Neural crest cell (in vitro differentiated cells): Measurements from ENCODE around the gene NUAK1. TPM values are rescaled to one million over a fixed set of nuclear protein-coding genes. Genes with fewer than 3 reads are reported as not detected.

Source experiments
- DNase-seq: peaks from one replicate; pipeline ENCODE4 v3.0.0; 2021; ENCODE audit warnings: low read depth, mixed read lengths, low spot score
- H3K27ac Mint-ChIP-seq: one replicate; pipeline ENCODE4 v1.8.0; 2021; ENCODE audit warnings: mild to moderate bottlenecking, mixed read lengths; ENCODE audit not compliant: unreplicated experiment
- H3K27me3 Mint-ChIP-seq: 2 replicates; pipeline ENCODE4 v1.8.0; 2021; ENCODE audit warnings: low read depth, mild to moderate bottlenecking, mixed read lengths
- H3K36me3 Mint-ChIP-seq: 2 replicates; pipeline ENCODE4 v1.8.0; 2021; ENCODE audit warnings: low read depth, mild to moderate bottlenecking, mixed read lengths
- H3K4me1 Mint-ChIP-seq: 2 replicates; pipeline ENCODE4 v1.8.0; 2021; ENCODE audit warnings: mixed read lengths
- H3K4me3 Mint-ChIP-seq: one replicate; pipeline ENCODE4 v1.8.0; 2021; ENCODE audit warnings: mild to moderate bottlenecking, mixed read lengths
- H3K9me3 Mint-ChIP-seq: 2 replicates; pipeline ENCODE4 v1.8.0; 2021; ENCODE audit warnings: mixed read lengths
- total RNA-seq: library from RNA; stranded (reverse); gene quantifications from 2 replicates; pipeline ENCODE4 v1.2.1, GENCODE V29; 2021
- TF ChIP-seq, protein P1 (sequence below): fragments of 200-600 bp; sonication (generic); conservative IDR thresholded peaks from 2 replicates; pipeline ENCODE4 v1.5.0; 2021; ENCODE audit warnings: antibody characterized with exemption, mild to moderate bottlenecking

Gene NUAK1
- total RNA-seq, 1 donor from 2014 or later, result 35.6 TPM

DNA sequence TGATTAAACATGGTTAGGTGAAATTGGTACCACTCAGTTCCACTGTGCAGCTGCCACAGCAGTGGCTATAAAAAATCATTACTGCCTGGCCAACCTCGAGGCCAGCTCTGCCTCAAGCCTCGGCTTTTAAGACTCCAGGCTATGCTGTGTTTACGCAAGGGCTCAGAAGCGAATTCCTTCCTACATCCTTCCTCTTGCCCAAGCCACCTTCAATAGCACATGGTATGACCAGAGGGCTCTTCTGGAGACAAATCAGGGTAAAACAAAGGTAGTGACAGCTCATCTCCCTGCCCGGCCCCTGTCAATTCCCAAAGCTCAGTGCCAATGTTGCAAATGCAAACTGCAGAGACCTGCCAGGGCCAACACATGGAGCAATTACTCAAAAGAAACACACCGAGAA, 31.9 kb downstream of the NUAK1 start:
- Mint-ChIP-seq H3K4me1 (peaks cover 66% of the 10 kb centered on the region), H3K27me3 (peaks cover 19% of the 10 kb centered on the region), H3K4me3 (peak overlapping the region; percentile 9), H3K36me3 (peaks cover 17% of the 10 kb centered on the region), H3K9me3 (no peaks in the 10 kb centered on the region), H3K27ac (no peak overlapping the region)
- TF ChIP-seq, protein P1, sequence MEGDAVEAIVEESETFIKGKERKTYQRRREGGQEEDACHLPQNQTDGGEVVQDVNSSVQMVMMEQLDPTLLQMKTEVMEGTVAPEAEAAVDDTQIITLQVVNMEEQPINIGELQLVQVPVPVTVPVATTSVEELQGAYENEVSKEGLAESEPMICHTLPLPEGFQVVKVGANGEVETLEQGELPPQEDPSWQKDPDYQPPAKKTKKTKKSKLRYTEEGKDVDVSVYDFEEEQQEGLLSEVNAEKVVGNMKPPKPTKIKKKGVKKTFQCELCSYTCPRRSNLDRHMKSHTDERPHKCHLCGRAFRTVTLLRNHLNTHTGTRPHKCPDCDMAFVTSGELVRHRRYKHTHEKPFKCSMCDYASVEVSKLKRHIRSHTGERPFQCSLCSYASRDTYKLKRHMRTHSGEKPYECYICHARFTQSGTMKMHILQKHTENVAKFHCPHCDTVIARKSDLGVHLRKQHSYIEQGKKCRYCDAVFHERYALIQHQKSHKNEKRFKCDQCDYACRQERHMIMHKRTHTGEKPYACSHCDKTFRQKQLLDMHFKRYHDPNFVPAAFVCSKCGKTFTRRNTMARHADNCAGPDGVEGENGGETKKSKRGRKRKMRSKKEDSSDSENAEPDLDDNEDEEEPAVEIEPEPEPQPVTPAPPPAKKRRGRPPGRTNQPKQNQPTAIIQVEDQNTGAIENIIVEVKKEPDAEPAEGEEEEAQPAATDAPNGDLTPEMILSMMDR, result no peak
- no peak for DNase-seq

- TF ChIP-seq, protein P1, result no peak
- H3K27ac Mint-ChIP-seq, result no peak overlapping the region
- no peak overlapping the region for H3K4me3 Mint-ChIP-seq
- no peak for DNase-seq
- H3K9me3 Mint-ChIP-seq, result no peaks in the 10 kb centered on the region
- peaks cover 23% of the 10 kb centered on the region for H3K36me3 Mint-ChIP-seq
- H3K27me3 Mint-ChIP-seq, result peaks cover 23% of the 10 kb centered on the region
- H3K4me1 Mint-ChIP-seq, result peaks cover 73% of the 10 kb centered on the region
Observed at GRCh38 chr12:106106061-106106566, 32.6 kb downstream of the NUAK1 start.

- TF ChIP-seq, protein P1, result no peak
- Mint-ChIP-seq H3K4me3 (no peak overlapping the region), H3K27me3 (peaks cover 20% of the 10 kb centered on the region), H3K4me1 (peaks cover 71% of the 10 kb centered on the region), H3K9me3 (no peaks in the 10 kb centered on the region), H3K36me3 (peaks cover 38% of the 10 kb centered on the region), H3K27ac (peak overlapping the region; percentile 4)
- no peak for DNase-seq
Observed at GRCh38 chr12:106101803-106102202, 37.0 kb downstream of the NUAK1 start.

GRCh38 chr12:106098691-106099200, 40.0 kb downstream of the NUAK1 start:
- Mint-ChIP-seq H3K4me3 (peak overlapping the region; percentile 25), H3K4me1 (peaks cover 84% of the 10 kb centered on the region), H3K36me3 (peaks cover 44% of the 10 kb centered on the region), H3K9me3 (no peaks in the 10 kb centered on the region), H3K27ac (peak overlapping the region; percentile 2), H3K27me3 (peaks cover 20% of the 10 kb centered on the region)
- DNase-seq, result no peak
- TF ChIP-seq, protein P1, result no peak

DNA sequence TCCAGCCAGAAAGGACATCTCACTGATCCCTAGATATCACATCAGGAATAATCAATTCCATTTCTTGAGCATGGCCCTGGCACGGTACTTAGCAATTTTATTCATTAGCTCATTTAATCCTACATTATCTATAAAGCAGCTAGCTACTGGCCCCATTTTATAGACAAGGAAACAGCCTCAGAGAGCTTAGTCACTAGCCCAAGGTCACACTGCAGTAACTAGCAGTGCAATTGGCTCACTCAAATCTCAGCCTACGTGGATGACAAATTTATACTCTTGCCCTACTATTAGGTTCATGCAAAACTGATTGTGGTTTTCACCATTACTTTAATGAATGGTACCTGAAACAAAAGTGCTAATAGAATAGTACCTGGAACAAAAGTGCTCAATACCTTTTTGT, 41.7 kb downstream of the NUAK1 start:
- TF ChIP-seq, protein P1, result no peak
- no peaks in the 10 kb centered on the region for H3K9me3 Mint-ChIP-seq
- no peak overlapping the region for H3K27ac Mint-ChIP-seq
- DNase-seq, result no peak
- peaks cover 84% of the 10 kb centered on the region for H3K4me1 Mint-ChIP-seq
- peaks cover 12% of the 10 kb centered on the region for H3K27me3 Mint-ChIP-seq
- H3K4me3 Mint-ChIP-seq, result no peak overlapping the region
- H3K36me3 Mint-ChIP-seq, result peaks cover 32% of the 10 kb centered on the region
